HEK293 (cell line): Measurements from ENCODE around the gene CDH1.

ENCODE experiments used
- KLF16 ChIP-seq: fragments of 450-650 bp; formaldehyde crosslinking; IDR thresholded peaks from 2 replicates; pipeline ENCODE4 v1.5.1; 2017; ENCODE audit warnings: missing biosample characterization, missing genetic modification characterization
- TF ChIP-seq, protein P1 (sequence below): fragments of 450-650 bp; formaldehyde crosslinking; IDR thresholded peaks from 2 replicates; pipeline ENCODE4 v1.5.1; 2016; ENCODE audit warnings: missing biosample characterization, missing genetic modification characterization
- TF ChIP-seq, protein P2 (sequence below): sonication (generic); formaldehyde crosslinking; IDR thresholded peaks from 2 replicates; pipeline ENCODE4 v1.8.1; 2022; ENCODE audit warnings: mild to moderate bottlenecking, moderate library complexity, missing genetic modification reagents

DNA sequence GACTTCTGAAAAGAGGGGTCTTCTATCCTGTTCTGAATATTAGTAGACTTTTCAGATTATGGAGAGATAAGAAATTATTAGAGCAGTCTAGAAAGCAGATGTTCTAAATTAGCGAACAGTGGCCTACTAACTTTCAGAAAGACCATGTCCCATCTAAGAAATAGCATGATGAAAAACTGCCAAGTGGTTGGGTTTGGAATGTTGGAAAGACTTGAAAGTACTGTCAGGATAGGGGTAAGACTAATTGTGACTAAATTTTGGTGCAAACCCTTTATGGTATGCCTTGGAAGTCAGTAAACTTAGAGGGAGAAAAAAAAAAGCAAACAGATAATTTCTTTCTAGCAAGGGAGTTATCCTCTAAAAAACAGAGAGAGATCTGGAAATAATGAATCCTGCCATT lies 147.3 kb downstream of the CDH1 start:
- TF ChIP-seq, protein P1, sequence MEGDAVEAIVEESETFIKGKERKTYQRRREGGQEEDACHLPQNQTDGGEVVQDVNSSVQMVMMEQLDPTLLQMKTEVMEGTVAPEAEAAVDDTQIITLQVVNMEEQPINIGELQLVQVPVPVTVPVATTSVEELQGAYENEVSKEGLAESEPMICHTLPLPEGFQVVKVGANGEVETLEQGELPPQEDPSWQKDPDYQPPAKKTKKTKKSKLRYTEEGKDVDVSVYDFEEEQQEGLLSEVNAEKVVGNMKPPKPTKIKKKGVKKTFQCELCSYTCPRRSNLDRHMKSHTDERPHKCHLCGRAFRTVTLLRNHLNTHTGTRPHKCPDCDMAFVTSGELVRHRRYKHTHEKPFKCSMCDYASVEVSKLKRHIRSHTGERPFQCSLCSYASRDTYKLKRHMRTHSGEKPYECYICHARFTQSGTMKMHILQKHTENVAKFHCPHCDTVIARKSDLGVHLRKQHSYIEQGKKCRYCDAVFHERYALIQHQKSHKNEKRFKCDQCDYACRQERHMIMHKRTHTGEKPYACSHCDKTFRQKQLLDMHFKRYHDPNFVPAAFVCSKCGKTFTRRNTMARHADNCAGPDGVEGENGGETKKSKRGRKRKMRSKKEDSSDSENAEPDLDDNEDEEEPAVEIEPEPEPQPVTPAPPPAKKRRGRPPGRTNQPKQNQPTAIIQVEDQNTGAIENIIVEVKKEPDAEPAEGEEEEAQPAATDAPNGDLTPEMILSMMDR (tag by site-specific recombination) = no peak
- TF ChIP-seq, protein P2, sequence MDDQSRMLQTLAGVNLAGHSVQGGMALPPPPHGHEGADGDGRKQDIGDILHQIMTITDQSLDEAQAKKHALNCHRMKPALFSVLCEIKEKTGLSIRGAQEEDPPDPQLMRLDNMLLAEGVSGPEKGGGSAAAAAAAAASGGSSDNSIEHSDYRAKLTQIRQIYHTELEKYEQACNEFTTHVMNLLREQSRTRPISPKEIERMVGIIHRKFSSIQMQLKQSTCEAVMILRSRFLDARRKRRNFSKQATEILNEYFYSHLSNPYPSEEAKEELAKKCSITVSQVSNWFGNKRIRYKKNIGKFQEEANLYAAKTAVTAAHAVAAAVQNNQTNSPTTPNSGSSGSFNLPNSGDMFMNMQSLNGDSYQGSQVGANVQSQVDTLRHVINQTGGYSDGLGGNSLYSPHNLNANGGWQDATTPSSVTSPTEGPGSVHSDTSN = no peak
- TF ChIP-seq KLF16 (tag by site-specific recombination) = no peak
